NCI-H2081 (cell line): Measurements from ENCODE around the gene MYOF.
"Not testable (repeated sequence)": the region's sequence is repeated elsewhere in the genome, so short reads cannot be mapped to it uniquely, and the experiment has no call there.

Experiments used
- DNase-seq, 2 experiments: peaks; one replicate each; lab custom pipeline; 2025; lab: John Stamatoyannopoulos, UW

The MYOF gene

GRCh38 chr10:93344691-93345090 is 137.4 kb downstream of the MYOF start:
- DNase-seq = no peak

GRCh38 chr10:93342921-93343320 is 139.2 kb downstream of the MYOF start:
- no peak for DNase-seq

GRCh38 chr10:93342366-93342765 is 139.8 kb downstream of the MYOF start:
- no peak for DNase-seq

- no peak for DNase-seq
Observed at GRCh38 chr10:93337309-93337721, 144.8 kb downstream of the MYOF start.

GRCh38 chr10:93336678-93337077 is 145.5 kb downstream of the MYOF start:
- DNase-seq = no peak

- no peak for DNase-seq
Observed at GRCh38 chr10:93336110-93336509, 146.0 kb downstream of the MYOF start.

- DNase-seq = no peak
Observed at GRCh38 chr10:93334901-93335327, 147.2 kb downstream of the MYOF start.

GRCh38 chr10:93334181-93334580 is 148.0 kb downstream of the MYOF start:
- no peak for DNase-seq

GRCh38 chr10:93333278-93333978 is 148.7 kb downstream of the MYOF start:
- DNase-seq = peak; percentile 56 to 72

- DNase-seq = no peak
Observed at GRCh38 chr10:93330824-93331223, 151.3 kb downstream of the MYOF start.

- DNase-seq = peak; percentile 47 to 76
Observed at GRCh38 chr10:93319896-93320295, 162.2 kb downstream of the MYOF start.

GRCh38 chr10:93319096-93319495 is 163.0 kb downstream of the MYOF start:
- no peak for DNase-seq

GRCh38 chr10:93315246-93315645 is 166.9 kb downstream of the MYOF start:
- no peak for DNase-seq

GRCh38 chr10:93314656-93315055 is 167.5 kb downstream of the MYOF start:
- not testable (repeated sequence) for DNase-seq

GRCh38 chr10:93313798-93314197 is 168.3 kb downstream of the MYOF start:
- DNase-seq = no peak

GRCh38 chr10:93309062-93309461 is 173.1 kb downstream of the MYOF start:
- DNase-seq = no peak

GRCh38 chr10:93305122-93305521 is 177.0 kb downstream of the MYOF start:
- no peak for DNase-seq

GRCh38 chr10:93300981-93301380 is 181.2 kb downstream of the MYOF start:
- no peak for DNase-seq

GRCh38 chr10:93300288-93300917 is 181.7 kb downstream of the MYOF start:
- DNase-seq = peak in 1 of 2 experiments; percentile 2

GRCh38 chr10:93299606-93300287 is 182.4 kb downstream of the MYOF start:
- DNase-seq = no peak

- DNase-seq = no peak
Observed at GRCh38 chr10:93299195-93299594, 182.9 kb downstream of the MYOF start.

GRCh38 chr10:93296151-93296550 is 186.0 kb downstream of the MYOF start:
- DNase-seq = no peak

GRCh38 chr10:93293999-93294398 is 188.1 kb downstream of the MYOF start:
- DNase-seq = no peak
